SU-DHL-6 (cell line): Measurements from ENCODE around the gene KBTBD6.

Source experiments
- CTCF ChIP-seq: fragments of 200-600 bp; sonication (generic); IDR thresholded peaks from one replicate; pipeline ENCODE4 v1.5.1; 2017; ENCODE audit warnings: antibody characterized with exemption, mild to moderate bottlenecking, low read length, moderate library complexity; ENCODE audit not compliant: insufficient read depth, poor library complexity, severe bottlenecking
- EZH2phosphoT487 ChIP-seq: fragments of 200-600 bp; sonication (generic), shearing (Covaris generic); conservative IDR thresholded peaks from 2 replicates; pipeline ENCODE4 v1.6.1; 2018; ENCODE audit warnings: mild to moderate bottlenecking, antibody characterized with exemption, low read length, moderate library complexity, mixed read lengths

- TF ChIP-seq CTCF (no peak), EZH2phosphoT487 (no peak)
These were observed 33.8 kb downstream of the KBTBD6 start for GRCh38 chr13:41098761-41099160.
